WTC11 (cell line): ENCODE data around the gene ZNF672. TPM values are rescaled to one million over a fixed set of nuclear protein-coding genes. Genes with fewer than 3 reads are reported as not detected.

Source experiments
- ATAC-seq: fragments of 200-7000 bp; cut with Tn5 transposase; 2 replicates; pipeline ENCODE4 v1.10.0; 2021; ENCODE audit warnings: mild to moderate bottlenecking, moderate library complexity
- CTCF ChIA-PET: fragments of 300-600 bp; sonication (Branson Sonifier 250); formaldehyde crosslinking; loops from one replicate; lab custom pipeline; 2021; ENCODE audit warnings: antibody characterized with exemption; lab: Charles Lee
- POLR2A ChIA-PET: fragments of 350-600 bp; sonication (Branson Sonifier 250); formaldehyde crosslinking; loops from one replicate; lab custom pipeline; 2021; ENCODE audit warnings: antibody characterized with exemption; lab: Charles Lee
- DNase-seq: peaks from one replicate; pipeline ENCODE4 v3.0.0; 2021; ENCODE audit warnings: low spot score
- H3K27ac Mint-ChIP-seq: 2 replicates; pipeline ENCODE4 v1.8.0; 2021; ENCODE audit warnings: mixed read lengths
- H3K27me3 Mint-ChIP-seq: 2 replicates; pipeline ENCODE4 v1.8.0; 2021; ENCODE audit warnings: low read depth, mild to moderate bottlenecking, moderate library complexity, mixed read lengths
- H3K36me3 Mint-ChIP-seq: 2 replicates; pipeline ENCODE4 v1.8.0; 2021; ENCODE audit warnings: mixed read lengths
- H3K4me1 Mint-ChIP-seq: 2 replicates; pipeline ENCODE4 v1.8.0; 2022; ENCODE audit warnings: mixed read lengths
- H3K4me3 Mint-ChIP-seq: 2 replicates; pipeline ENCODE4 v1.8.0; 2021; ENCODE audit warnings: mild to moderate bottlenecking, moderate library complexity, mixed read lengths
- H3K9me3 Mint-ChIP-seq: 2 replicates; pipeline ENCODE4 v1.8.0; 2021; ENCODE audit warnings: mixed read lengths
- AFF4 ChIP-seq: sonication (generic); formaldehyde crosslinking; IDR thresholded peaks from 2 replicates; pipeline ENCODE4 v1.8.1; 2023; ENCODE audit warnings: mild to moderate bottlenecking, missing genetic modification reagents, borderline replicate concordance
- CBFB ChIP-seq: sonication (generic); formaldehyde crosslinking; IDR thresholded peaks from 2 replicates; pipeline ENCODE4 v1.8.1; 2022; ENCODE audit warnings: mild to moderate bottlenecking, low read depth, missing genetic modification reagents
- CDX4 ChIP-seq: fragments of 250-450 bp; sonication (Bioruptor Pico); IDR thresholded peaks from 2 replicates; pipeline ENCODE4 v1.9.0; 2021; ENCODE audit warnings: moderate library complexity, mild to moderate bottlenecking, inconsistent platforms, borderline replicate concordance
- CREB1 ChIP-seq: sonication (generic); formaldehyde crosslinking; IDR thresholded peaks from 2 replicates; pipeline ENCODE4 v1.8.0; 2023; ENCODE audit warnings: mild to moderate bottlenecking, missing genetic modification reagents
- E2F1 ChIP-seq: sonication (generic); formaldehyde crosslinking; IDR thresholded peaks from 2 replicates; pipeline ENCODE4 v1.8.0; 2022; ENCODE audit warnings: mild to moderate bottlenecking, missing genetic modification reagents
- ELF4 ChIP-seq: sonication (generic); formaldehyde crosslinking; IDR thresholded peaks from 2 replicates; pipeline ENCODE4 v1.8.1; 2022; ENCODE audit warnings: low read depth, mild to moderate bottlenecking, moderate library complexity, missing genetic modification reagents
- GRHL2 ChIP-seq: fragments of 250-450 bp; sonication (Bioruptor Pico); IDR thresholded peaks from 2 replicates; pipeline ENCODE4 v1.8.0; 2022; ENCODE audit warnings: mild to moderate bottlenecking, moderate library complexity; ENCODE audit not compliant: insufficient replicate concordance, severe bottlenecking
- GTF2I ChIP-seq: fragments of 250-450 bp; sonication (Bioruptor Pico); conservative IDR thresholded peaks from 2 replicates; pipeline ENCODE4 v1.4.0; 2021; ENCODE audit warnings: mild to moderate bottlenecking
- NR2C2 ChIP-seq: sonication (generic); formaldehyde crosslinking; IDR thresholded peaks from 2 replicates; pipeline ENCODE4 v1.8.0; 2022; ENCODE audit warnings: mild to moderate bottlenecking, missing genetic modification reagents
- NR3C1 ChIP-seq: sonication (generic); formaldehyde crosslinking; conservative IDR thresholded peaks from 2 replicates; pipeline ENCODE4 v1.8.1; 2023; ENCODE audit warnings: low read depth, mild to moderate bottlenecking, missing genetic modification reagents
- OVOL2 ChIP-seq: fragments of 250-450 bp; sonication (Bioruptor Pico); IDR thresholded peaks from 2 replicates; pipeline ENCODE4 v1.9.0; 2021; ENCODE audit warnings: mild to moderate bottlenecking, borderline replicate concordance
- RELA ChIP-seq: sonication (generic); formaldehyde crosslinking; IDR thresholded peaks from 2 replicates; pipeline ENCODE4 v1.8.1; 2022; ENCODE audit warnings: missing genetic modification reagents, mild to moderate bottlenecking, borderline replicate concordance
- RORB ChIP-seq: fragments of 250-450 bp; sonication (Bioruptor Pico); IDR thresholded peaks from 2 replicates; pipeline ENCODE4 v1.9.0; 2021; ENCODE audit warnings: mild to moderate bottlenecking
- TCF7 ChIP-seq: sonication (generic); formaldehyde crosslinking; IDR thresholded peaks from 2 replicates; pipeline ENCODE4 v1.8.0; 2022; ENCODE audit warnings: mild to moderate bottlenecking, low read depth, missing genetic modification reagents, moderate library complexity
- TEAD4 ChIP-seq: sonication (generic); formaldehyde crosslinking; IDR thresholded peaks from 2 replicates; pipeline ENCODE4 v1.8.0; 2022; ENCODE audit warnings: mild to moderate bottlenecking, missing genetic modification reagents
- TP53 ChIP-seq: sonication (generic); formaldehyde crosslinking; IDR thresholded peaks from 2 replicates; pipeline ENCODE4 v1.8.1; 2023; ENCODE audit warnings: mild to moderate bottlenecking, missing genetic modification reagents
- ZNF138 ChIP-seq: sonication (generic); formaldehyde crosslinking; conservative IDR thresholded peaks from 2 replicates; pipeline ENCODE4 v1.8.1; 2022; ENCODE audit warnings: mild to moderate bottlenecking, moderate library complexity, missing genetic modification reagents
- ZNF263 ChIP-seq: sonication (generic); formaldehyde crosslinking; IDR thresholded peaks from 2 replicates; pipeline ENCODE4 v1.8.1; 2022; ENCODE audit warnings: low read depth, mild to moderate bottlenecking, moderate library complexity, missing genetic modification reagents
- ZNF512 ChIP-seq: sonication (generic); formaldehyde crosslinking; IDR thresholded peaks from 2 replicates; pipeline ENCODE4 v1.8.1; 2022; ENCODE audit warnings: missing genetic modification reagents, borderline replicate concordance
- total RNA-seq: library from RNA; stranded (reverse); gene quantifications from 3 replicates; pipeline ENCODE4 v1.2.3, GENCODE V29; 2021
- TF ChIP-seq, protein P1 (sequence below): fragments of 250-450 bp; sonication (Bioruptor Pico); conservative IDR thresholded peaks from 2 replicates; pipeline ENCODE4 v1.9.0; 2021; ENCODE audit warnings: mild to moderate bottlenecking
- TF ChIP-seq, protein P2 (sequence below): fragments of 250-450 bp; sonication (Bioruptor Pico); IDR thresholded peaks from 2 replicates; pipeline ENCODE4 v1.8.0; 2021; ENCODE audit warnings: mild to moderate bottlenecking

Gene ZNF672
- total RNA-seq, 1 experiment from 2014 or later, result 37.9 TPM

- TF ChIP-seq AFF4 (CRISPR knock-in tag), result no peak
- no peak for TF ChIP-seq RELA (CRISPR knock-in tag)
- TF ChIP-seq CBFB (CRISPR knock-in tag), result no peak
- no peak for TF ChIP-seq GTF2I (CRISPR knock-in tag)
- no peak for TF ChIP-seq GRHL2 (CRISPR knock-in tag)
- no peak for TF ChIP-seq ZNF512 (CRISPR knock-in tag)
- no peak for TF ChIP-seq TEAD4 (CRISPR knock-in tag)
- TF ChIP-seq RORB (CRISPR knock-in tag), result no peak
- TF ChIP-seq ZNF138 (CRISPR knock-in tag), result no peak
- TF ChIP-seq, protein P1, sequence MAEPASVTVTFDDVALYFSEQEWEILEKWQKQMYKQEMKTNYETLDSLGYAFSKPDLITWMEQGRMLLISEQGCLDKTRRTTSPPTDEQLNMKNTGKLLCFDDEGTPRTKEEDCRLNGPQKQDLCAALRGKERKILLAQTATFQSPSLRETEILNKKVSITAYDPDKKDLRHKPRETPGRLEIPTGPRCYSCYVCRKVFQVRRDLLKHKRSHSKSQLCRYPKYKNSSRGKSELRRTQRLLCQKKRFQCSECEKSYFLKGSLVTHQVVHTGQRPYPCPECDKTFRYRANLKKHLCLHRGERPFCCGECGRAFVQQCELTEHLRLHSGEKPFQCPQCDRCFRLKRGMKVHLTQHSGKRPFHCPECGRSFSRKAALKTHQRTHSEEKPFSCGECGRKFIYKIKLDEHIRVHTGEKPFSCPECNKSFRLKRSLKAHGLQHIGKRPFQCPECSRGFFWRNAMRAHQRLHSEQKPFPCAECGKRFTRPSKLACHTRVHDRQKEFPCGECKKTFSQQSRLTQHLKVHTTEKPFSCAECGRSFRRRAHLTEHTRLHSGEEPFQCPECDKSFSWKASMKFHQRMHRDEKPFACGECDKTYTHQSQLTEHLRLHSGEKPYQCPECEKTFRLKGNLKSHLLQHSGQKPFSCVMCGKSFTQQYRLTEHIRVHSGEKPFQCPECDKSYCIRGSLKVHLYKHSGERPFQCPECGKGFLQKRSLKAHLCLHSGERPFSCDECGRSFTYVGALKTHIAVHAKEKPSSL (CRISPR knock-in tag), result no peak
- no peak for TF ChIP-seq E2F1 (CRISPR knock-in tag)
- no peak for TF ChIP-seq CDX4 (CRISPR knock-in tag)
- TF ChIP-seq CREB1 (CRISPR knock-in tag), result no peak
- no peak for TF ChIP-seq NR3C1
- TF ChIP-seq NR2C2, result no peak
- TF ChIP-seq ELF4, result no peak
- TF ChIP-seq, protein P2, sequence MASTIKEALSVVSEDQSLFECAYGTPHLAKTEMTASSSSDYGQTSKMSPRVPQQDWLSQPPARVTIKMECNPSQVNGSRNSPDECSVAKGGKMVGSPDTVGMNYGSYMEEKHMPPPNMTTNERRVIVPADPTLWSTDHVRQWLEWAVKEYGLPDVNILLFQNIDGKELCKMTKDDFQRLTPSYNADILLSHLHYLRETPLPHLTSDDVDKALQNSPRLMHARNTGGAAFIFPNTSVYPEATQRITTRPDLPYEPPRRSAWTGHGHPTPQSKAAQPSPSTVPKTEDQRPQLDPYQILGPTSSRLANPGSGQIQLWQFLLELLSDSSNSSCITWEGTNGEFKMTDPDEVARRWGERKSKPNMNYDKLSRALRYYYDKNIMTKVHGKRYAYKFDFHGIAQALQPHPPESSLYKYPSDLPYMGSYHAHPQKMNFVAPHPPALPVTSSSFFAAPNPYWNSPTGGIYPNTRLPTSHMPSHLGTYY (CRISPR knock-in tag), result no peak
These were observed 10.6 kb downstream of the ZNF672 start (continued) for GRCh38 chr1:248848602-248849001.

- Mint-ChIP-seq H3K9me3 (no peaks in the 10 kb centered on the region), H3K27ac (no peak overlapping the region; the same call in 1 of the 2 replicates), H3K36me3 (peaks cover 25% of the 10 kb centered on the region), H3K4me1 (no peaks in the 10 kb centered on the region), H3K27me3 (no peaks in the 10 kb centered on the region), H3K4me3 (no peak overlapping the region)
- no peak for TF ChIP-seq TCF7
- TF ChIP-seq OVOL2 (CRISPR knock-in tag), result no peak
- TF ChIP-seq RORB (CRISPR knock-in tag), result no peak
- TF ChIP-seq ZNF263, result no peak
- TF ChIP-seq RELA (CRISPR knock-in tag), result no peak
- no peak for TF ChIP-seq TP53 (CRISPR knock-in tag)
- POLR2A ChIA-PET, result no interaction called here
- CTCF ChIA-PET, result no interaction called here
- ATAC-seq (no peak), DNase-seq (no peak)
These were observed 11.1 kb downstream of the ZNF672 start for GRCh38 chr1:248849152-248849551.
